H1 (cell line): ENCODE data around the gene ZNF516. TPM values are rescaled to one million over a fixed set of nuclear protein-coding genes. Genes with fewer than 3 reads are reported as not detected.

ENCODE experiments used
- CTCF ChIA-PET: fragments of 300-600 bp; sonication (Branson Sonifier 250); formaldehyde crosslinking; loops from one replicate; lab custom pipeline; 2021; ENCODE audit not compliant: partially characterized antibody; lab: Charles Lee
- POLR2A ChIA-PET: fragments of 300-600 bp; sonication (Branson Sonifier 250); formaldehyde crosslinking; loops from one replicate; lab custom pipeline; 2021; ENCODE audit warnings: inconsistent platforms; ENCODE audit not compliant: partially characterized antibody; lab: Charles Lee
- DNase-seq, 2 experiments: peaks; one replicate each; pipeline versions ENCODE4 v3.0.0 to v3.0.0-alpha.2; 2010 to 2022; ENCODE audit warnings: low spot score in 2 of 2, low read depth in 1 of 2, mixed read lengths in 1 of 2
- FAIRE-seq: peaks from 2 replicates; lab custom pipeline; 2011; peaks lifted over from hg19 to GRCh38; lab: Jason Lieb, UNC
- H2AFZ ChIP-seq: 2 replicates; pipeline ENCODE4 v1.8.1; 2012; ENCODE audit warnings: low read length, inconsistent platforms
- H2AK5ac ChIP-seq: 2 replicates; pipeline ENCODE4 v1.6.1; 2013; ENCODE audit warnings: low read depth, low read length
- H2BK120ac ChIP-seq: replicated peaks from 2 replicates; pipeline ENCODE3; 2013; ENCODE audit warnings: low read depth, low read length, inconsistent platforms
- H2BK12ac ChIP-seq: 2 replicates; pipeline ENCODE4 v1.6.1; 2013; ENCODE audit warnings: low read depth, low read length
- H2BK15ac ChIP-seq: 2 replicates; pipeline ENCODE4 v1.6.1; 2013; ENCODE audit warnings: low read length
- H2BK20ac ChIP-seq: 2 replicates; pipeline ENCODE4 v1.6.1; 2013; ENCODE audit warnings: low read length
- H2BK5ac ChIP-seq: 2 replicates; pipeline ENCODE4 v1.6.1; 2013; ENCODE audit warnings: low read depth, low read length
- H3K14ac ChIP-seq: 2 replicates; pipeline ENCODE4 v1.6.1; 2013; ENCODE audit warnings: inconsistent platforms; ENCODE audit not compliant: insufficient read length
- H3K18ac ChIP-seq: 2 replicates; pipeline ENCODE4 v1.6.1; 2013; ENCODE audit warnings: low read length; ENCODE audit errors: extremely low read depth
- H3K23ac ChIP-seq: 2 replicates; pipeline ENCODE4 v1.6.1; 2013; ENCODE audit warnings: inconsistent platforms; ENCODE audit not compliant: insufficient read length
- H3K23me2 ChIP-seq: 2 replicates; pipeline ENCODE4 v1.6.1; 2013; ENCODE audit warnings: low read depth, low read length
- H3K27ac ChIP-seq: 2 replicates; pipeline ENCODE4 v1.6.1; 2011; ENCODE audit warnings: low read depth, low read length, inconsistent platforms
- H3K27me3 ChIP-seq, 4 experiments: replicated peaks in 1 of 4; 1 replicate in 1 of 4; 2 replicates in 3 of 4; pipeline versions ENCODE4 v1.6.1 to v1.8.1; 2011 to 2013; ENCODE audit warnings: low read length in 3 of 4, mild to moderate bottlenecking in 3 of 4, inconsistent platforms in 2 of 4, mixed read lengths in 2 of 4, moderate library complexity in 1 of 4; ENCODE audit not compliant: control insufficient read depth in 3 of 4, insufficient read depth in 3 of 4; ENCODE audit errors: extremely low read depth in 1 of 4
- H3K36me3 ChIP-seq, 4 experiments: 2 replicates each; pipeline versions ENCODE4 v1.6.1 to v1.8.1; 2011 to 2013; ENCODE audit warnings: mild to moderate bottlenecking in 4 of 4, low read length in 3 of 4, moderate library complexity in 2 of 4, control low read depth in 1 of 4, inconsistent platforms in 1 of 4; ENCODE audit not compliant: insufficient read depth in 4 of 4, control insufficient read depth in 2 of 4
- H3K4ac ChIP-seq: replicated peaks from 2 replicates; pipeline ENCODE3; 2013; ENCODE audit warnings: low read length, low read depth, mixed read lengths, inconsistent platforms; ENCODE audit not compliant: insufficient read length
- H3K4me1 ChIP-seq, 4 experiments: replicated peaks in 1 of 4; 1 replicate in 1 of 4; 2 replicates in 3 of 4; pipeline versions ENCODE4 v1.6.1 to v1.8.1; 2011 to 2013; ENCODE audit warnings: low read length in 3 of 4, inconsistent platforms in 2 of 4, mixed read lengths in 1 of 4; ENCODE audit not compliant: insufficient read depth in 4 of 4, control insufficient read depth in 3 of 4
- H3K4me2 ChIP-seq, 2 experiments: 2 replicates each; pipeline versions ENCODE4 v1.6.1 to v1.8.1; 2011 to 2013; ENCODE audit warnings: low read depth in 2 of 2, low read length in 2 of 2, control low read depth in 1 of 2, inconsistent platforms in 1 of 2, mild to moderate bottlenecking in 1 of 2; ENCODE audit not compliant: insufficient read depth in 1 of 2
- H3K4me3 ChIP-seq, 4 experiments: fragments of 200-600, 300-600 bp in 1 of 4; sonication (generic), shearing (Covaris generic), sonication (Bioruptor Twin) in 1 of 4; 2 replicates each; pipeline versions ENCODE4 v1.5.1 to v1.8.1; 2011 to 2016; ENCODE audit warnings: low read length in 4 of 4, low read depth in 3 of 4, control low read depth in 2 of 4, inconsistent platforms in 2 of 4, mild to moderate bottlenecking in 2 of 4, mixed read lengths in 1 of 4, moderate library complexity in 1 of 4; ENCODE audit not compliant: insufficient read depth in 2 of 4; ENCODE audit errors: extremely low read depth in 1 of 4
- H3K56ac ChIP-seq: replicated peaks from 2 replicates; pipeline ENCODE3; 2013; ENCODE audit warnings: low read depth, mild to moderate bottlenecking, mixed read lengths, low read length, inconsistent platforms; ENCODE audit not compliant: insufficient read length
- H3K79me1 ChIP-seq: 2 replicates; pipeline ENCODE4 v1.6.1; 2013; ENCODE audit warnings: low read depth, low read length, control low read depth
- H3K79me2 ChIP-seq, 2 experiments: 2 replicates each; pipeline versions ENCODE4 v1.6.1 to v1.8.1; 2012 to 2013; ENCODE audit warnings: low read length in 2 of 2, mild to moderate bottlenecking in 2 of 2, inconsistent platforms in 1 of 2; ENCODE audit not compliant: insufficient read depth in 2 of 2, control insufficient read depth in 1 of 2
- H3K9ac ChIP-seq, 4 experiments: replicated peaks in 1 of 4; 1 replicate in 1 of 4; 2 replicates in 3 of 4; pipeline versions ENCODE4 v1.6.1 to v1.8.1; 2011 to 2013; ENCODE audit warnings: low read depth in 3 of 4, low read length in 3 of 4, control low read depth in 2 of 4, mild to moderate bottlenecking in 2 of 4, moderate library complexity in 2 of 4, inconsistent platforms in 1 of 4; ENCODE audit errors: extremely low read depth in 1 of 4
- H3K9me3 ChIP-seq, 2 experiments: 2 replicates each; pipeline versions ENCODE4 v1.6.1 to v1.8.1; 2012 to 2013; ENCODE audit warnings: mild to moderate bottlenecking in 2 of 2, moderate library complexity in 2 of 2, control low read depth in 1 of 2, inconsistent platforms in 1 of 2, low read depth in 1 of 2, low read length in 1 of 2, mixed read lengths in 1 of 2; ENCODE audit not compliant: insufficient read depth in 2 of 2
- H4K20me1 ChIP-seq, 2 experiments: replicated peaks in 1 of 2; 2 replicates each; pipeline versions ENCODE3 to v1.8.1; 2011 to 2013; ENCODE audit warnings: inconsistent platforms in 2 of 2, low read length in 2 of 2, mild to moderate bottlenecking in 1 of 2; ENCODE audit not compliant: insufficient read depth in 2 of 2, control insufficient read depth in 1 of 2
- H4K5ac ChIP-seq: 2 replicates; pipeline ENCODE4 v1.6.1; 2013; ENCODE audit warnings: low read length, low read depth, mixed read lengths, inconsistent platforms; ENCODE audit not compliant: insufficient read length
- H4K8ac ChIP-seq: 2 replicates; pipeline ENCODE4 v1.8.0; 2013; ENCODE audit warnings: mild to moderate bottlenecking, moderate library complexity, low read length, inconsistent platforms; ENCODE audit not compliant: insufficient read depth; ENCODE audit errors: extremely low read depth
- H4K91ac ChIP-seq: replicated peaks from 2 replicates; pipeline ENCODE3; 2013; ENCODE audit warnings: low read length, mixed read lengths, inconsistent platforms; ENCODE audit not compliant: insufficient read length
- BACH1 ChIP-seq: IDR thresholded peaks from 2 replicates; pipeline ENCODE4 v1.6.1; 2012; ENCODE audit warnings: low read length, improper control_type of control experiment
- CHD2 ChIP-seq: IDR thresholded peaks from 2 replicates; pipeline ENCODE4 v1.6.1; 2012; ENCODE audit warnings: low read length, improper control_type of control experiment
- HDAC2 ChIP-seq, 2 experiments: fragments of 300-600 bp in 1 of 2; sonication (generic) in 1 of 2; IDR thresholded peaks; 2 replicates each; pipeline ENCODE4 v1.6.1; 2011 to 2012; ENCODE audit warnings: low read depth in 2 of 2, low read length in 2 of 2, mild to moderate bottlenecking in 2 of 2, moderate library complexity in 2 of 2, borderline replicate concordance in 1 of 2, inconsistent platforms in 1 of 2
- JUND ChIP-seq: IDR thresholded peaks from 2 replicates; pipeline ENCODE4 v1.6.1; 2011; ENCODE audit warnings: mild to moderate bottlenecking, improper control_type of control experiment, low read length
- RBBP5 ChIP-seq: IDR thresholded peaks from 2 replicates; pipeline ENCODE4 v1.7.1; 2012; ENCODE audit warnings: low read depth, mild to moderate bottlenecking, inconsistent platforms, low read length, moderate library complexity, borderline replicate concordance
- RXRA ChIP-seq: IDR thresholded peaks from 2 replicates; pipeline ENCODE4 v1.6.1; 2011; ENCODE audit warnings: low read depth, mild to moderate bottlenecking, low read length, moderate library complexity; ENCODE audit not compliant: insufficient read depth
- SP2 ChIP-seq: IDR thresholded peaks from 2 replicates; pipeline ENCODE4 v1.6.1; 2012; ENCODE audit warnings: mild to moderate bottlenecking, low read length, inconsistent platforms
- TAF1 ChIP-seq: IDR thresholded peaks from 2 replicates; pipeline ENCODE4 v1.6.1; 2011; ENCODE audit warnings: mild to moderate bottlenecking, low read depth, low read length
- TBP ChIP-seq: IDR thresholded peaks from 2 replicates; pipeline ENCODE4 v1.6.1; 2011; ENCODE audit warnings: low read depth, low read length, improper control_type of control experiment
- TCF12 ChIP-seq: IDR thresholded peaks from 2 replicates; pipeline ENCODE4 v1.6.1; 2011; ENCODE audit warnings: low read depth, mild to moderate bottlenecking, low read length
- WGBS, 2 experiments: shearing (Covaris generic) in 1 of 2; methylation state at CpG; one replicate each; pipeline versions ENCODE4 v1.1.6 to v1.1.7; 2013 to 2015; ENCODE audit warnings: low lambda C conversion rate in 2 of 2, mixed read lengths in 2 of 2, inconsistent platforms in 1 of 2, low coverage in 1 of 2, missing lambda C conversion rate in 1 of 2; ENCODE audit not compliant: insufficient replicate concordance in 2 of 2, insufficient coverage in 1 of 2, insufficient read length in 1 of 2; ENCODE audit errors: extremely low coverage in 1 of 2, missing lambda C conversion rate in 1 of 2; 5-methylcytosine and 5-hydroxymethylcytosine counted together
- polyA plus RNA-seq, 7 experiments: library from polyadenylated mRNA; depleted of rRNA in 3 of 7; stranded (reverse) in 5 of 7; unstranded in 2 of 7; fragments of >200 nt in 5 of 7; fragments of 200-250 nt in 2 of 7; gene quantifications; 1 replicate in 5 of 7; 2 replicates in 1 of 7; 4 replicates in 1 of 7; pipeline versions ENCODE4 v1.2.1 to v1.2.3, GENCODE V29; 2011 to 2013; ENCODE audit warnings: missing spikeins in 2 of 7, mixed read lengths in 2 of 7
- total RNA-seq: library from RNA; stranded (reverse); fragmentation: NEBNext Ultra II Directional; extraction: Animal tissue kit (Norgen Biotek cat#: 25700); gene quantifications from 2 replicates; pipeline ENCODE4 v1.2.1, GENCODE V29; 2021

Gene ZNF516
- total and polyA plus RNA-seq, 2 of the 8 experiments (the other 6 are each of a cell fraction or from before 2014, with no cell fraction given): 7.3 to 17.0 TPM

DNA sequence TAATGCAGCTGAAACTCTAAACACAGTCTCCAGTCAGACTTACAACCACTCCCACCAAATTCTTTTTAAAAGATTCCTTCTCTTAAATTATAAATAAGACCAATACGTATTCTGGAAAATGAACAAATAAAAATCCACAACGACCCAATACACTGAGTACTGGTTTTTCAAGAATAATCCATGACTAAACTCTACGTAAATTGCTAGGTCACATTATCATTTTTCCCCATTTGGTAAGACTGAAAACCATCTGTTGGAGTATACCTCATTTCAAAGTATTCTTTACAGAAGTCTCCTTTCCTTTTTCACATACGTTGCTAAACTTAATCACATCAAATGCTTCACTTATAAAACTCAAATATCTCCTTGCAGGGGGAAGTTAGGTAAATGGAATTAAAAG, 6.0 kb downstream of the ZNF516 start:
- H3K23me2 ChIP-seq: peaks cover 20% of the 10 kb centered on the region
- no peaks in the 10 kb centered on the region for H3K9me3 ChIP-seq
- 81% methylated on average over 4 of the region's 4 CpGs; no CpG with 5 or more reads in 1 of the 2 experiments for WGBS, 2 experiments
- no peak overlapping the region for H2AFZ ChIP-seq
- no peak overlapping the region for H2BK12ac ChIP-seq
- no peak overlapping the region for H3K4me3 ChIP-seq
- POLR2A ChIA-PET: no interaction called here
- no peak overlapping the region for H3K23ac ChIP-seq
- H4K8ac ChIP-seq: no peak overlapping the region
- no peak overlapping the region for H3K18ac ChIP-seq
- H2BK5ac ChIP-seq: no peak overlapping the region
- H2BK120ac ChIP-seq: no peak overlapping the region
- H3K9ac ChIP-seq: no peak overlapping the region
- H4K91ac ChIP-seq: no peak overlapping the region
- H4K20me1 ChIP-seq: peaks cover 3 to 9% of the 10 kb centered on the region in 2 experiments
- H2BK15ac ChIP-seq: no peak overlapping the region
- no peak overlapping the region for H3K56ac ChIP-seq
- no peak overlapping the region for H2BK20ac ChIP-seq
- peaks cover 0 to 60% of the 10 kb centered on the region in 2 experiments; a peak in 2 of 4 replicates for H3K79me2 ChIP-seq
- H3K4me2 ChIP-seq: no peak overlapping the region
- no peak overlapping the region for H3K14ac ChIP-seq
- peaks cover 5 to 17% (median 12%) of the 10 kb centered on the region in 4 experiments for H3K4me1 ChIP-seq
- DNase-seq: no peak
- no peak for TF ChIP-seq TAF1
- no peak for TF ChIP-seq TBP
- TF ChIP-seq JUND: no peak
- TF ChIP-seq HDAC2 (IDR thresholded peaks at IDR 0.05; ENCODE audit: borderline replicate concordance in 1 of 2, low read depth in 2 of 2, low read length in 2 of 2): no peak
- no peak for TF ChIP-seq RBBP5
- no peak for TF ChIP-seq SP2
- no peak for TF ChIP-seq RXRA
- no peak for TF ChIP-seq BACH1
- no peak for TF ChIP-seq CHD2
- no peak for TF ChIP-seq TCF12
- H3K4ac ChIP-seq: no peak overlapping the region
- H3K27me3 ChIP-seq: peaks cover 0 to 21% (median 6%) of the 10 kb centered on the region in 4 experiments; a peak in 6 of 7 replicates
- no peak overlapping the region for H4K5ac ChIP-seq
- CTCF ChIA-PET: interaction anchor here (0.8 to 2.7 kb wide), 4 partner anchors 9 to 130 kb away, joined by 3 to 10 read pairs (median 3); no protein-coding TSS in a partner anchor
- H3K27ac ChIP-seq: no peak overlapping the region
- no peak overlapping the region for H2AK5ac ChIP-seq
- H3K36me3 ChIP-seq: no peaks in the 10 kb centered on the region
- no peak for FAIRE-seq
- H3K79me1 ChIP-seq: peaks cover 6% of the 10 kb centered on the region; the same call in 1 of the 2 replicates
